NOMO-1 (cell line): ENCODE data around the gene PIGZ.
A peak's percentile ranks its signal among the peaks of the same experiment; 100 is the strongest.

Experiments
- DNase-seq, 2 experiments: peaks; one replicate each; lab custom pipeline; 2025; ENCODE audit not compliant: unreplicated experiment in 2 of 2; lab: John Stamatoyannopoulos, UW

The PIGZ gene

GRCh38 chr3:196985298-196985697, 16.7 kb upstream of the PIGZ start:
- DNase-seq = no peak

- DNase-seq = no peak
These were observed 14.6 kb upstream of the PIGZ start for GRCh38 chr3:196983186-196983585.

- DNase-seq = no peak
These were observed 13.0 kb upstream of the PIGZ start for GRCh38 chr3:196981657-196982056.

GRCh38 chr3:196979545-196979944, 10.9 kb upstream of the PIGZ start:
- no peak for DNase-seq

- DNase-seq = no peak
These were observed 8.3 kb upstream of the PIGZ start for GRCh38 chr3:196976941-196977340.

- DNase-seq = no peak
These were observed 6.7 kb upstream of the PIGZ start for GRCh38 chr3:196975349-196975748.

- DNase-seq = no peak
These were observed 6.0 kb upstream of the PIGZ start for GRCh38 chr3:196974661-196975060.

GRCh38 chr3:196971094-196971698, 2.6 kb upstream of the PIGZ start:
- no peak for DNase-seq

- DNase-seq = no peak
These were observed 2.0 kb upstream of the PIGZ start for GRCh38 chr3:196970547-196971093.

- peak; percentile 59 to 86 for DNase-seq
These were observed 1.3 kb upstream of the PIGZ start for GRCh38 chr3:196969660-196970546.

GRCh38 chr3:196969134-196969659, 564 bp upstream of the PIGZ start:
- DNase-seq = peak; percentile 56 to 57

- DNase-seq = no peak
These were observed 1.0 kb downstream of the PIGZ start for GRCh38 chr3:196967412-196968232.

- no peak for DNase-seq
These were observed 1.9 kb downstream of the PIGZ start for GRCh38 chr3:196966526-196967401.

GRCh38 chr3:196965804-196966173, 2.8 kb downstream of the PIGZ start:
- DNase-seq = no peak

GRCh38 chr3:196965112-196965803, 3.4 kb downstream of the PIGZ start:
- DNase-seq = no peak

- no peak for DNase-seq
These were observed 5.0 kb downstream of the PIGZ start for GRCh38 chr3:196963631-196963953.

GRCh38 chr3:196962930-196963630, 5.6 kb downstream of the PIGZ start:
- no peak for DNase-seq

GRCh38 chr3:196962108-196962929, 6.3 kb downstream of the PIGZ start:
- no peak for DNase-seq
